ENCODE measurements around the gene KPNA1. TPM values are rescaled to one million over a fixed set of nuclear protein-coding genes. Genes with fewer than 3 reads are reported as not detected.

The KPNA1 gene
- polyA plus RNA-seq, 2 of the 4 experiments (the other 2 are of a cell fraction), result 48.1 to 81.8 TPM

GRCh38 chr3:122523317-122523716, 8.6 kb upstream of the KPNA1 start:
- Histone ChIP-seq H3K27ac (no peak overlapping the region), H3K4me3 (no peak overlapping the region), H3K4me1 (no peaks in the 10 kb centered on the region), H3K4me2 (no peak overlapping the region), H3K9me3 (no peaks in the 10 kb centered on the region)
- CTCF ChIA-PET, result no interaction called here
- 78% methylated on average over 11 of the region's 11 CpGs for WGBS (ENCODE audit: missing lambda C conversion rate)
- ATAC-seq (no peak), FAIRE-seq (no peak), DNase-seq (ENCODE audit: low read depth in 1 of 2, low spot score in 1 of 2) (no peak)
- TF ChIP-seq, protein P1, sequence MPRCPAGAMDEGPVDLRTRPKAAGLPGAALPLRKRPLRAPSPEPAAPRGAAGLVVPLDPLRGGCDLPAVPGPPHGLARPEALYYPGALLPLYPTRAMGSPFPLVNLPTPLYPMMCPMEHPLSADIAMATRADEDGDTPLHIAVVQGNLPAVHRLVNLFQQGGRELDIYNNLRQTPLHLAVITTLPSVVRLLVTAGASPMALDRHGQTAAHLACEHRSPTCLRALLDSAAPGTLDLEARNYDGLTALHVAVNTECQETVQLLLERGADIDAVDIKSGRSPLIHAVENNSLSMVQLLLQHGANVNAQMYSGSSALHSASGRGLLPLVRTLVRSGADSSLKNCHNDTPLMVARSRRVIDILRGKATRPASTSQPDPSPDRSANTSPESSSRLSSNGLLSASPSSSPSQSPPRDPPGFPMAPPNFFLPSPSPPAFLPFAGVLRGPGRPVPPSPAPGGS (IDR thresholded peaks at IDR 0.05), result no peak
- no peak for TF ChIP-seq HEYL (CRISPR knock-in tag; IDR thresholded peaks at IDR 0.05)
- no peak for TF ChIP-seq HOXB5 (CRISPR knock-in tag; IDR thresholded peaks at IDR 0.05)
- TF ChIP-seq ZNF302 (CRISPR knock-in tag; IDR thresholded peaks at IDR 0.05), result no peak
- TF ChIP-seq ELK1 (IDR thresholded peaks at IDR 0.05; ENCODE audit: low read depth, low read length), result no peak
- no peak for TF ChIP-seq CHD2 (IDR thresholded peaks at IDR 0.05; ENCODE audit: low read length, partially characterized antibody)
- POLR2A ChIA-PET, result no interaction called here

DNA sequence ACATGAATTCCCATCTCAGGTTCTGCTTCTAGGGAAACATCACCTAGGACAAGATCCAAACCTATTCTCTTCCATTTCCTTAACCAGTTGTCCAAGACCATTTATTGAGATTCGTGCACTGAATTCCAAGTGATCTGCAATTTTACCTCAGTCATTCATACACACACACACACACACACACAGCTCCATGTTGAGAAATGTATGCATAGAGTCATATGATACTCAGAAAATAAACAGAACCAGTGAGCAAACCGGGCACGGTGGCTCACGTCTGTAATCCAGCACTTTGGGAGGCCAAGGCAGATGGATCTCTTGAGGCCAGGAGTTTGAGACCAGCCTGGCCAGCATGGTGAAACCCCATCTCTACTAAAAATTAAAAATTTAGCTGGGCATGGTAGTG, 6.1 kb upstream of the KPNA1 start:
- TF ChIP-seq ZC3H11A (IDR thresholded peaks at IDR 0.05), result no peak
- no peak for TF ChIP-seq SMC3 (IDR thresholded peaks at IDR 0.05)
- TF ChIP-seq, protein P2, sequence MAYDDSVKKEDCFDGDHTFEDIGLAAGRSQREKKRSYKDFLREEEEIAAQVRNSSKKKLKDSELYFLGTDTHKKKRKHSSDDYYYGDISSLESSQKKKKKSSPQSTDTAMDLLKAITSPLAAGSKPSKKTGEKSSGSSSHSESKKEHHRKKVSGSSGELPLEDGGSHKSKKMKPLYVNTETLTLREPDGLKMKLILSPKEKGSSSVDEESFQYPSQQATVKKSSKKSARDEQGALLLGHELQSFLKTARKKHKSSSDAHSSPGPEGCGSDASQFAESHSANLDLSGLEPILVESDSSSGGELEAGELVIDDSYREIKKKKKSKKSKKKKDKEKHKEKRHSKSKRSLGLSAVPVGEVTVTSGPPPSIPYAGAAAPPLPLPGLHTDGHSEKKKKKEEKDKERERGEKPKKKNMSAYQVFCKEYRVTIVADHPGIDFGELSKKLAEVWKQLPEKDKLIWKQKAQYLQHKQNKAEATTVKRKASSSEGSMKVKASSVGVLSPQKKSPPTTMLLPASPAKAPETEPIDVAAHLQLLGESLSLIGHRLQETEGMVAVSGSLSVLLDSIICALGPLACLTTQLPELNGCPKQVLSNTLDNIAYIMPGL (CRISPR knock-in tag; IDR thresholded peaks at IDR 0.05; ENCODE audit: borderline replicate concordance), result no peak
- TF ChIP-seq TP53 (CRISPR knock-in tag; IDR thresholded peaks at IDR 0.05), result no peak
- no peak for TF ChIP-seq KDM5A (IDR thresholded peaks at IDR 0.05)
- no peak for TF ChIP-seq KDM1A (IDR thresholded peaks at IDR 0.05; ENCODE audit: low read depth)
- no peak for TF ChIP-seq EHF (CRISPR knock-in tag; IDR thresholded peaks at IDR 0.05)
- TF ChIP-seq TFCP2L1 (CRISPR knock-in tag; IDR thresholded peaks at IDR 0.05), result no peak
- TF ChIP-seq, protein P3, sequence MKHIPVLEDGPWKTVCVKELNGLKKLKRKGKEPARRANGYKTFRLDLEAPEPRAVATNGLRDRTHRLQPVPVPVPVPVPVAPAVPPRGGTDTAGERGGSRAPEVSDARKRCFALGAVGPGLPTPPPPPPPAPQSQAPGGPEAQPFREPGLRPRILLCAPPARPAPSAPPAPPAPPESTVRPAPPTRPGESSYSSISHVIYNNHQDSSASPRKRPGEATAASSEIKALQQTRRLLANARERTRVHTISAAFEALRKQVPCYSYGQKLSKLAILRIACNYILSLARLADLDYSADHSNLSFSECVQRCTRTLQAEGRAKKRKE (CRISPR knock-in tag; IDR thresholded peaks at IDR 0.05; ENCODE audit: low read depth), result no peak
- H3K9me3 ChIP-seq, result no peaks in the 10 kb centered on the region
- H3K4me1 ChIP-seq, result no peaks in the 10 kb centered on the region
- peak in 1 of 2 experiments; percentile 15 for DNase-seq (ENCODE audit: low read depth in 1 of 2, low spot score in 1 of 2)
- ATAC-seq, result no peak
- no peak overlapping the region for H3K4me2 ChIP-seq
- FAIRE-seq, result no peak
- no peak overlapping the region for H3K4me3 ChIP-seq
- POLR2A ChIA-PET, result no interaction called here
- CTCF ChIA-PET, result interaction anchor here (0.7 to 1.0 kb wide), 3 partner anchors 26 to 159 kb away, joined by 3 to 4 read pairs (median 3); no protein-coding TSS in a partner anchor
- H3K27ac ChIP-seq, result no peak overlapping the region
- 66% methylated on average over 4 of the region's 4 CpGs for WGBS (ENCODE audit: missing lambda C conversion rate)

DNA sequence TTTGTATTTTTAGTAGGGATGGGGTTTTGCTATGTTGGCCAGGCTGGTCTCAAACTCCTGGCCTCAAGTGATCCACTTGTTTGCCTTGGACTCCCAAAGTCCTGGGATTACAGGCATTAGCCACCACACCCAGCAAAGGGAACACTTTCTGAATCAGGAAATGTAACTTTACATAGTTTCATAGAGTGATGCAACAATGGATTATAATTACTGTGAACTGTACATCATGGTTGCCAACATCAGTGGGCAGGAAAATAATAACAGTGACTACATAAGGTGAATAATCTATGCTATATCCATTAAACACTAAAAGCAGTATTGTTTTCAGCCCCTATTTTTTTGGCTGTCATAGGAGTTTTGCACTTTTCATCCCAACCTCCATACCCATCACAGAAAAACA, 5.0 kb upstream of the KPNA1 start:
- no peak for TF ChIP-seq FOXS1 (CRISPR knock-in tag; IDR thresholded peaks at IDR 0.05)
- no peak for TF ChIP-seq ESRRA (IDR thresholded peaks at IDR 0.05; ENCODE audit: borderline replicate concordance, low read length)
- TF ChIP-seq EHF (CRISPR knock-in tag; IDR thresholded peaks at IDR 0.05), result no peak
- TF ChIP-seq HOXA7 (CRISPR knock-in tag; IDR thresholded peaks at IDR 0.05), result no peak
- no peak for TF ChIP-seq RAD21 (conservative IDR thresholded peaks at IDR 0.05 in 1 of 2, IDR thresholded peaks at IDR 0.05 in 1 of 2)
- TF ChIP-seq SREBF2 (IDR thresholded peaks at IDR 0.05), result no peak
- TF ChIP-seq ZSCAN20 (CRISPR knock-in tag; IDR thresholded peaks at IDR 0.05), result no peak
- TF ChIP-seq TFCP2L1 (CRISPR knock-in tag; IDR thresholded peaks at IDR 0.05), result no peak
- no peak for TF ChIP-seq MAFK (IDR thresholded peaks at IDR 0.05; ENCODE audit: partially characterized antibody)
- DNase-seq (ENCODE audit: low read depth in 1 of 2, low spot score in 1 of 2) (no peak), FAIRE-seq (no peak), ATAC-seq (no peak)
- H3K4me1 ChIP-seq, result peaks cover 3% of the 10 kb centered on the region; the same call in 1 of the 3 replicates
- no peak overlapping the region; a peak in 1 of 6 replicates for H3K27ac ChIP-seq
- no peak overlapping the region for H3K4me3 ChIP-seq
- ChIA-PET CTCF (no interaction called here), POLR2A (no interaction called here)
- no peaks in the 10 kb centered on the region for H3K9me3 ChIP-seq
- no peak overlapping the region for H3K4me2 ChIP-seq
